ENCODE results near the gene ATP2A1.

DNA sequence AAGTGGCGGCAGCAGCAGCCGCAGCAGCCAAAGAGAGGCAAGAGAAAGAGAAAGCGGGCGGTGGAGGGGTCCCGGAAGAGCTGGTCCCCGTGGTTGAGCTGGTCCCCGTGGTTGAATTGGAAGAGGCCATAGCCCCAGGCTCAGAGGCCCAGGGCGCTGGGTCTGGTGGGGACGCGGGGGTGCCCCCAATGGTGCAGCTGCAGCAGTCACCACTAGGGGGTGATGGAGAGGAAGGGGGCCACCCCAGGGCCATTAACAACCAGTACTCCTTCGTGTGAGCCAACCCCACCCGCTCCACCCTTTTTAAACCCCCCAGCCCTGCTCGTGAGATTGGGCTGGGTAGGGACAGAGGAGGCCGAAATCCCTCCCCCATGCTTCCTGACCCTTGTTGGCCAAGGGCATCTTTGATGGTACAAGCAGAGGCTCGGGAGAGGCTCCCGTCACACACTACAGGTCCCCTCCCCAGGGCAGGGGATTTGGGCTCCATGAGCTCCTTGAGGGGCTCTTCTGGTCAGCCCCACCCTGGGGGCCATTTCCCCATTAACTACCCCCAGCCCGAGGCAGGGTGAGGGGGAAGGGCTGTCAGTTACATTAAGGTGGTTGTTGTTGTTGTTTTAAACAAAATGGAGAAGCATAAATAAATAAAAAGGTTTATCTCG is 4.6 kb upstream of the ATP2A1 start:
- TF ChIP-seq, protein P1, sequence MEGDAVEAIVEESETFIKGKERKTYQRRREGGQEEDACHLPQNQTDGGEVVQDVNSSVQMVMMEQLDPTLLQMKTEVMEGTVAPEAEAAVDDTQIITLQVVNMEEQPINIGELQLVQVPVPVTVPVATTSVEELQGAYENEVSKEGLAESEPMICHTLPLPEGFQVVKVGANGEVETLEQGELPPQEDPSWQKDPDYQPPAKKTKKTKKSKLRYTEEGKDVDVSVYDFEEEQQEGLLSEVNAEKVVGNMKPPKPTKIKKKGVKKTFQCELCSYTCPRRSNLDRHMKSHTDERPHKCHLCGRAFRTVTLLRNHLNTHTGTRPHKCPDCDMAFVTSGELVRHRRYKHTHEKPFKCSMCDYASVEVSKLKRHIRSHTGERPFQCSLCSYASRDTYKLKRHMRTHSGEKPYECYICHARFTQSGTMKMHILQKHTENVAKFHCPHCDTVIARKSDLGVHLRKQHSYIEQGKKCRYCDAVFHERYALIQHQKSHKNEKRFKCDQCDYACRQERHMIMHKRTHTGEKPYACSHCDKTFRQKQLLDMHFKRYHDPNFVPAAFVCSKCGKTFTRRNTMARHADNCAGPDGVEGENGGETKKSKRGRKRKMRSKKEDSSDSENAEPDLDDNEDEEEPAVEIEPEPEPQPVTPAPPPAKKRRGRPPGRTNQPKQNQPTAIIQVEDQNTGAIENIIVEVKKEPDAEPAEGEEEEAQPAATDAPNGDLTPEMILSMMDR (conservative IDR thresholded peaks at IDR 0.05; ENCODE audit: low read length) = peak; percentile 70
- no peak for TF ChIP-seq EZH2phosphoT487 (IDR thresholded peaks at IDR 0.05; ENCODE audit: borderline replicate concordance)

Measured in Loucy (cell line).